ENCODE measurements around the gene BLMH.
A peak's percentile ranks its signal among the peaks of the same experiment; 100 is the strongest.
"Not testable (repeated sequence)": the region's sequence is repeated elsewhere in the genome, so short reads cannot be mapped to it uniquely, and the experiment has no call there.

Gene BLMH

GRCh38 chr17:30232015-30232823 lies 59.5 kb downstream of the BLMH start:
- FAIRE-seq (no peak), DNase-seq (ENCODE audit: insufficient read length, low spot score) (no peak)

DNA sequence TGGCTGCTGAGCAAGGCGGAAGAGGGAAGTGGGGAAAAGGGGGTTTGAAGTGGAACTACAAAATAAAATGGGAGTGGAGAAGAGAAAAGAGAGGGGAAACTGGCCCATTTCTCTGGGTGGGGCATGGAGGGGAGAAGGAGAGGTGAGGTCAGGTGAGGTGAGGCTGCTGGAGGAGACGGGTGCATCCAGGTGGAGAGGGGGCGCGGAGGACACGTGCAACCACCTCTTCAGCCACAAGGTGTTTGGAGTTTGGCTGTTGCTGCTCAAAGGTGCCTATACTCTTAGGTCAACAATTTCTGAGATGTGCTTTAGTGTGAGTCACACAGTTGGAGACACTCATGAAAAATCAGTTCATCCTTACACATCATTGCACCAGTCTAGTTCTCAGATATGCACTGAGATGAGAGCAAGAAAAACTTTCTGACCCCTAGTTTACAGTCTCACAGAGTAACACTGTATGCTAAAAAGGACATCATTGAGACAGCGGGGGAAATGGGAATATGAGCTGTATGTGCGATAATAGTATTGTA lies 61.1 kb downstream of the BLMH start:
- DNase-seq (ENCODE audit: insufficient read length, low spot score) = no peak
- FAIRE-seq = no peak

- not testable (repeated sequence) for DNase-seq (ENCODE audit: insufficient read length, low spot score); FAIRE-seq
Measured at GRCh38 chr17:30230009-30230408, 61.7 kb downstream of the BLMH start.

- DNase-seq (ENCODE audit: insufficient read length, low spot score) (no peak), FAIRE-seq (no peak)
Measured at GRCh38 chr17:30229012-30229411, 62.7 kb downstream of the BLMH start.

GRCh38 chr17:30228011-30228410 lies 63.7 kb downstream of the BLMH start:
- peak; percentile 63 for FAIRE-seq
- no peak for DNase-seq (ENCODE audit: insufficient read length, low spot score)

- FAIRE-seq = no peak
- no peak for DNase-seq (ENCODE audit: insufficient read length, low spot score)
Measured at GRCh38 chr17:30226878-30227277, 64.9 kb downstream of the BLMH start.

DNA sequence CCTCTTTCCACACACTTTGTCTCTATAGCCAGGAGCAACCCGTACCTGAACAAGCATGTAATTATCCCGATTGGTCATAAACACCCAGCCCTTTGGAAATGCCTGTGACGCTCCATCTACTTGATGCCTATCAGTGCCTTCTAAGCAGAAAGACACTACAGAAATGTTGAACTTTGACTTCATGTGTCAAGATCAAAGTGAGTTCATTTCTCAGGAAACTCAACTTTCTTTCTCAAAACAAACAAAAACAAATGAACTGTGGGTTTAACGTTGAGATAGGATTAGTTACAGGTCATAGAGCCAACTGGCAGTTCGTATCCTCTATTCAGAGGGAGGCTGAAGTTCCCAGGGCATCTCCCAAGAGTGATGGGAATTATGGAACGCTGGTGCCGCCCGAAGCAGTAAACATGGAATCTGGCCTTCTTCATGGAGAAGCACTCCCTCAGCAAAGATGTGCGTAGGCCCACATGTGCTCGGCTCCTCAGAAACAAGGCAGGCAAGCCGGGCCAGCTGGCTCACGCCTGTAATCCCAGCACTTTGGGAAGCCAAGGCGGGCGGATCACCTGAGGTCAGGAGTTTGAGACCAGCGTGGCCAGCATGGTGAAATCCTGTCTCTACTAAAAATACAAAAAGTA lies 65.7 kb downstream of the BLMH start:
- no peak for FAIRE-seq
- no peak for DNase-seq (ENCODE audit: insufficient read length, low spot score)

GRCh38 chr17:30225112-30225511 lies 66.6 kb downstream of the BLMH start:
- no peak for FAIRE-seq

GRCh38 chr17:30224419-30224960 lies 67.3 kb downstream of the BLMH start:
- DNase-seq (ENCODE audit: insufficient read length, low spot score) = no peak
- FAIRE-seq = no peak

More at GRCh38 chr17:30225112-30225511, 66.6 kb downstream of the BLMH start:
- no peak for DNase-seq (ENCODE audit: insufficient read length, low spot score)

- DNase-seq (ENCODE audit: insufficient read length, low spot score) (no peak), FAIRE-seq (no peak)
Measured at GRCh38 chr17:30222721-30223175, 69.0 kb downstream of the BLMH start.

GRCh38 chr17:30222251-30222650 lies 69.5 kb downstream of the BLMH start:
- FAIRE-seq = no peak
- DNase-seq (ENCODE audit: insufficient read length, low spot score) = no peak

GRCh38 chr17:30221346-30221745 lies 70.4 kb downstream of the BLMH start:
- FAIRE-seq = no peak
- no peak for DNase-seq (ENCODE audit: insufficient read length, low spot score)

DNA sequence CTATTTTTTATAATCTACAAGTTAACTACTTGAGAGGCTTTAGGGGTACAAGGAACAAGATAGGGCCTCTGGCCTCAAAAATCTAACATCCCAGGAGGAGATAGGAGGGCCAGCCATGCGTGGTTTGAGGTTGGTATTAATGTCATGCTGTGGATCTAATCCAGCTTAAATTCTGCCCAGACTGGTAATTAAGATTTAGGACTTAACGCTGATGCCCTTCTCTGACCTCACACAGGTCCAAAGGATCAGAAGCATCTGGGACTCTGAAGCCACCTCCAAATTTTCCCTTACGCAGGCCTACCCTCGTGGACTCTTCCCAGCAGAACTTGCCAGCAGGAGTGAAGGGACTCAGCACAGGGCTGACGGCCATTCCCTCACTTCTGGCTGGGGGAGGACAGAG lies 71.3 kb downstream of the BLMH start:
- no peak for DNase-seq (ENCODE audit: insufficient read length, low spot score)
- FAIRE-seq = no peak

GRCh38 chr17:30219833-30220232 lies 71.9 kb downstream of the BLMH start:
- FAIRE-seq (no peak), DNase-seq (ENCODE audit: insufficient read length, low spot score) (no peak)

DNA sequence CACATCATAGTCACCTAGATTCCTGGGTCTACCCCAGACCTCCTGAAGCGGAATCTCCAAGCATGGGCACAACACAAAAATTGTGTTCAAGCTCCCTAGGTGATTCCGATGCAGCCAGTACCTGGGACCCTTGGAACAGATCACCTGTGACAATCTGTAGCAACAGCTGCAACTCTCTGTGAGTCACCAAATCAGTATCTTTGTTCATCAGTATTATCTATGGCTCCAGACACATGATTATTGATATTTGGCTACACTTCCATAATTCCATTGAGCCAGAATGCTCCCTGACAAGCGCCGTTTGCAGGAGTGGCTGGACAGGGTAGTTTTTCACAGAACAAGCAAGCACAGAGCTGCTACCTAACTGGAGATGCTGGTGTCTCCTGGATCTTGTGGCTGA lies 72.4 kb downstream of the BLMH start:
- DNase-seq (ENCODE audit: insufficient read length, low spot score) (no peak), FAIRE-seq (no peak)

GRCh38 chr17:30218799-30219198 lies 72.9 kb downstream of the BLMH start:
- FAIRE-seq (no peak), DNase-seq (ENCODE audit: insufficient read length, low spot score) (no peak)

GRCh38 chr17:30217746-30218245 lies 73.9 kb downstream of the BLMH start:
- DNase-seq (ENCODE audit: insufficient read length, low spot score) (no peak), FAIRE-seq (no peak)

DNA sequence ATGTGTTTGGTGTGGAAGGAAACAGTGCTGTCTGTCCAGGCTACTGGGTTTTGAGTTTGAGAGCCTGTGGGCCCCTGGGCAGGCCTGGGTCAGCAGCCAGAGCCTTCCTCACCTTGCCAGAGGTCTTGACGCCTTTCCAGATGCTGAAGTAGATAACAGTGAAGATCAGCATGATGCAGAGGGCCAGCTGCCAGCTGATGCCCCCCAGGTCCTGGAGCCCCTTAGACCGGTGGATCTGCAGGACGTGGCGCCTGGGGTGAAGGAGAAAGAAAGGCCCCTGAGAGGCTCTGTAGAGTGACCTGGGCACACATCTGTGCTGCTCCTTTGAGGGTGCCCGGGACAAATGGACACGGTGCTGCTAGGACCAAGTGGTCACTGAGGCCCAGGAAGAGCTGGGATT lies 74.7 kb downstream of the BLMH start:
- FAIRE-seq (no peak), DNase-seq (ENCODE audit: insufficient read length, low spot score) (no peak)

- DNase-seq (ENCODE audit: insufficient read length, low spot score) = no peak
- FAIRE-seq = no peak
Measured at GRCh38 chr17:30212750-30213149, 79.0 kb downstream of the BLMH start.

- DNase-seq (ENCODE audit: insufficient read length, low spot score) = no peak
- no peak for FAIRE-seq
Measured at GRCh38 chr17:30211371-30211770, 80.4 kb downstream of the BLMH start.

DNA sequence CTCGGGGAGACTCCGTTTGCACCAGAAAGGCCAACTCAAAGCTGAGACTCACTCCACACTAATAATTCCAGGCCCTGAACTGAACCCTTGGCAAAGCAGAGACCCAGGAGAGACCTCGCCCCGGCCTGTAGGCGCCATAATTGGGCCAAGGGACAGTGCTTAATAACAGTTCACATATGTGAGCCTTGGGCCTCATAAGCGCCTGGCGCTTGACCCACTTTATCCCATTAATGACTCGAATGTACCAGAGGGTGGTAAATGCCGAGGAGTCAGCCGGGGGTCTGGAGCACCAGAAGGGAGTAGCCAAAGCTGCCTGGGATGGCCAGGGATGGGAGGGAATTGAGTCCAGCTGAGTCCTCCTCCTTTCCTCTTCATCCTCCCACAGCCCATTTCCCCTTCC lies 80.8 kb downstream of the BLMH start:
- FAIRE-seq (no peak), DNase-seq (ENCODE audit: insufficient read length, low spot score) (no peak)
